OCI-LY7 (cell line): ENCODE results near the gene CYB5R3. TPM values are rescaled to one million over a fixed set of nuclear protein-coding genes. Genes with fewer than 3 reads are reported as not detected.

Source experiments
- BruUV-seq: library from RNA; stranded (reverse); fragments of 400-500 nt; replicated peaks from 2 replicates; lab custom pipeline; 2021; lab: Mats Ljungman, UMichigan
- CTCF ChIA-PET: fragments of 300-600 bp; sonication (Branson Sonifier 250); formaldehyde crosslinking; loops from one replicate; lab custom pipeline; 2022; ENCODE audit warnings: antibody characterized with exemption; ENCODE audit not compliant: unreplicated experiment; lab: Charles Lee
- POLR2A ChIA-PET: fragments of 300-600 bp; sonication (Branson Sonifier 250); formaldehyde crosslinking; loops from one replicate; lab custom pipeline; 2022; ENCODE audit warnings: antibody characterized with exemption; lab: Charles Lee
- DNase-seq: peaks from one replicate; pipeline ENCODE4 v3.0.0-alpha.2; 2015; ENCODE audit warnings: low spot score
- H2AFZ ChIP-seq: fragments of 200-600 bp; sonication (generic), shearing (Covaris generic); 2 replicates; pipeline ENCODE4 v1.6.1; 2014; ENCODE audit warnings: mild to moderate bottlenecking, antibody characterized with exemption, low read length, moderate library complexity
- H3K27ac ChIP-seq: fragments of 200-600 bp; sonication (generic); 2 replicates; pipeline ENCODE4 v1.5.1; 2014; ENCODE audit warnings: mixed run types, low read depth, mild to moderate bottlenecking, moderate library complexity, low read length, inconsistent platforms; ENCODE audit not compliant: poor library complexity, severe bottlenecking
- H3K36me3 ChIP-seq: fragments of 200-600 bp; sonication (generic); 2 replicates; pipeline ENCODE4 v1.6.1; 2014; ENCODE audit warnings: mild to moderate bottlenecking, antibody characterized with exemption, low read length, moderate library complexity, mixed read lengths; ENCODE audit not compliant: insufficient read depth
- H3K4me1 ChIP-seq: fragments of 200-600 bp; sonication (generic); 2 replicates; pipeline ENCODE4 v1.5.1; 2014; ENCODE audit warnings: mild to moderate bottlenecking, low read length; ENCODE audit not compliant: insufficient read depth, poor library complexity, severe bottlenecking
- H3K4me2 ChIP-seq: fragments of 200-600 bp; sonication (generic); 2 replicates; pipeline ENCODE4 v1.6.1; 2014; ENCODE audit warnings: mild to moderate bottlenecking, low read length
- H3K4me3 ChIP-seq: fragments of 200-600 bp; sonication (generic); 2 replicates; pipeline ENCODE4 v1.5.1; 2014; ENCODE audit warnings: mild to moderate bottlenecking, low read depth, low read length; ENCODE audit not compliant: poor library complexity, severe bottlenecking
- H3K79me2 ChIP-seq: fragments of 200-600 bp; sonication (generic); 2 replicates; pipeline ENCODE4 v1.6.1; 2016; ENCODE audit warnings: low read depth, mild to moderate bottlenecking, low read length, moderate library complexity, mixed read lengths; ENCODE audit not compliant: insufficient read depth
- H3K9me2 ChIP-seq: fragments of 200-600 bp; sonication (generic); 2 replicates; pipeline ENCODE4 v1.6.1; 2016; ENCODE audit warnings: mild to moderate bottlenecking, low read length, mixed read lengths; ENCODE audit not compliant: insufficient read depth
- H3K9me3 ChIP-seq: fragments of 200-600 bp; sonication (generic); 2 replicates; pipeline ENCODE4 v1.6.1; 2014; ENCODE audit warnings: mild to moderate bottlenecking, mixed run types, low read length, mixed read lengths
- H4K20me1 ChIP-seq: fragments of 200-600 bp; sonication (generic); 2 replicates; pipeline ENCODE4 v1.6.1; 2014; ENCODE audit warnings: mild to moderate bottlenecking, antibody characterized with exemption, low read length, moderate library complexity, mixed read lengths; ENCODE audit not compliant: insufficient read depth
- EZH2phosphoT487 ChIP-seq: fragments of 200-600 bp; sonication (generic); IDR thresholded peaks from 2 replicates; pipeline ENCODE4 v1.6.1; 2018; ENCODE audit warnings: low read depth, borderline replicate concordance, mild to moderate bottlenecking, mixed run types, antibody characterized with exemption, low read length, moderate library complexity, mixed read lengths
- intact Hi-C: fragments of 100-400 bp; cut with micrococcal nuclease; formaldehyde crosslinking; loops from one replicate; pipeline ENCODE4 v1.10.0; 2022; ENCODE audit not compliant: unreplicated experiment
- total RNA-seq, 2 experiments: library from RNA; depleted of rRNA in 1 of 2; stranded (reverse); fragments of >200 nt in 1 of 2; shearing (Covaris generic) in 1 of 2; gene quantifications; 2 replicates each; pipeline ENCODE4 v1.2.3, GENCODE V29; 2014 to 2022
- TF ChIP-seq, protein P1 (sequence below): fragments of 200-600 bp; sonication (generic); conservative IDR thresholded peaks from 2 replicates; pipeline ENCODE4 v1.5.1; 2014; ENCODE audit warnings: mild to moderate bottlenecking, antibody characterized with exemption, low read length, moderate library complexity, mixed read lengths

The CYB5R3 gene
- total RNA-seq, 2 experiments from 2014 or later, result 38.0 to 68.9 TPM

- H3K36me3 ChIP-seq, result peaks cover 68% of the 10 kb centered on the region
- no peak overlapping the region for H3K4me3 ChIP-seq
- no peaks in the 10 kb centered on the region for H3K79me2 ChIP-seq
- intact Hi-C loops, result no loop called here
- no peak overlapping the region for H2AFZ ChIP-seq
- no peak for TF ChIP-seq EZH2phosphoT487
- TF ChIP-seq, protein P1, sequence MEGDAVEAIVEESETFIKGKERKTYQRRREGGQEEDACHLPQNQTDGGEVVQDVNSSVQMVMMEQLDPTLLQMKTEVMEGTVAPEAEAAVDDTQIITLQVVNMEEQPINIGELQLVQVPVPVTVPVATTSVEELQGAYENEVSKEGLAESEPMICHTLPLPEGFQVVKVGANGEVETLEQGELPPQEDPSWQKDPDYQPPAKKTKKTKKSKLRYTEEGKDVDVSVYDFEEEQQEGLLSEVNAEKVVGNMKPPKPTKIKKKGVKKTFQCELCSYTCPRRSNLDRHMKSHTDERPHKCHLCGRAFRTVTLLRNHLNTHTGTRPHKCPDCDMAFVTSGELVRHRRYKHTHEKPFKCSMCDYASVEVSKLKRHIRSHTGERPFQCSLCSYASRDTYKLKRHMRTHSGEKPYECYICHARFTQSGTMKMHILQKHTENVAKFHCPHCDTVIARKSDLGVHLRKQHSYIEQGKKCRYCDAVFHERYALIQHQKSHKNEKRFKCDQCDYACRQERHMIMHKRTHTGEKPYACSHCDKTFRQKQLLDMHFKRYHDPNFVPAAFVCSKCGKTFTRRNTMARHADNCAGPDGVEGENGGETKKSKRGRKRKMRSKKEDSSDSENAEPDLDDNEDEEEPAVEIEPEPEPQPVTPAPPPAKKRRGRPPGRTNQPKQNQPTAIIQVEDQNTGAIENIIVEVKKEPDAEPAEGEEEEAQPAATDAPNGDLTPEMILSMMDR, result no peak
- H4K20me1 ChIP-seq, result no peaks in the 10 kb centered on the region
- no peak for DNase-seq
- no TSS peak for BruUV-seq
- no peak overlapping the region for H3K4me2 ChIP-seq
- CTCF ChIA-PET, result no interaction called here
- no peaks in the 10 kb centered on the region for H3K9me2 ChIP-seq
- no peaks in the 10 kb centered on the region for H3K9me3 ChIP-seq
- H3K4me1 ChIP-seq, result no peaks in the 10 kb centered on the region
- POLR2A ChIA-PET, result no interaction called here
- no peak overlapping the region for H3K27ac ChIP-seq
Observed at GRCh38 chr22:42633013-42633412, 16.2 kb downstream of the CYB5R3 start.

DNA sequence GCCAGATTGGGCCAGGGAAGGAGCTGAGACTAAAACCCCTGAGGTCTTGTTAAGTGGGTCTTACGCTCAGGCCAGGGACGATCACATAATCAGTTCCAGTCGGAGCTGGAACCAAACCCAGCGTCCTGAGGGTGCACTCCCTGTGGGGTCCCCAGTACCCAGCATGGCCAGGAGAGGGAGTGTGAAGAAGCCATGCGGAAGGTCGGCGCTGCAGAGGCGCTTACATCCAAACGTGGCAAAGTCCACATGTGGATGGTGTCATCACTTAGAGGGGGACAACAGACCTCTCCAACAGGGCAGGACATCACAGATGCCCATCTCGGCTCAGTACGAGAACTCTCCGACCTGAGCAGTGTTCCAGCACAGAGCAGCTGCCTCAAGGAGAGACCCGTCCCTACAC is 17.1 kb downstream of the CYB5R3 start:
- peaks cover 77% of the 10 kb centered on the region for H3K36me3 ChIP-seq
- no peak overlapping the region for H3K4me3 ChIP-seq
- no peaks in the 10 kb centered on the region for H3K79me2 ChIP-seq
- no peak for DNase-seq
- CTCF ChIA-PET, result no interaction called here
- intact Hi-C loops, result no loop called here
- no peaks in the 10 kb centered on the region for H3K9me2 ChIP-seq
- TF ChIP-seq, protein P1, result peak; percentile 48; the same call in 1 of the 2 replicates
- TF ChIP-seq EZH2phosphoT487, result no peak
- POLR2A ChIA-PET, result no interaction called here
- no peak overlapping the region for H2AFZ ChIP-seq
- no peaks in the 10 kb centered on the region for H3K4me1 ChIP-seq
- no peaks in the 10 kb centered on the region for H3K9me3 ChIP-seq
- H4K20me1 ChIP-seq, result no peaks in the 10 kb centered on the region
- H3K27ac ChIP-seq, result no peak overlapping the region
- H3K4me2 ChIP-seq, result no peak overlapping the region
- BruUV-seq, result no TSS peak

GRCh38 chr22:42630901-42631602 is 18.1 kb downstream of the CYB5R3 start:
- no peaks in the 10 kb centered on the region for H3K4me1 ChIP-seq
- peaks cover 79% of the 10 kb centered on the region for H3K36me3 ChIP-seq
- TF ChIP-seq EZH2phosphoT487, result no peak
- TF ChIP-seq, protein P1, result no peak
- no TSS peak for BruUV-seq
- intact Hi-C loops, result no loop called here
- ChIA-PET POLR2A (no interaction called here), CTCF (no interaction called here)
- H4K20me1 ChIP-seq, result no peaks in the 10 kb centered on the region
- no peak overlapping the region for H3K4me2 ChIP-seq
- no peaks in the 10 kb centered on the region for H3K9me3 ChIP-seq
- no peaks in the 10 kb centered on the region for H3K9me2 ChIP-seq
- H3K79me2 ChIP-seq, result no peaks in the 10 kb centered on the region
- no peak overlapping the region for H2AFZ ChIP-seq
- H3K4me3 ChIP-seq, result no peak overlapping the region
- DNase-seq, result no peak
- no peak overlapping the region for H3K27ac ChIP-seq
